Left kidney (tissue), 2 donors: ENCODE data around the gene ABCA13. TPM values are rescaled to one million over a fixed set of nuclear protein-coding genes. Genes with fewer than 3 reads are reported as not detected.

Experiments
- DNase-seq: peaks from one replicate; pipeline ENCODE4 v3.0.0-alpha.2; 2013
- polyA plus RNA-seq: library from polyadenylated mRNA; unstranded; fragments of 120-200 nt; gene quantifications from one replicate; pipeline ENCODE4 v1.2.1, GENCODE V29; 2013; ENCODE audit not compliant: insufficient read length

The ABCA13 gene
- polyA plus RNA-seq, 1 donor: 0.95 TPM

- DNase-seq: no peak
Observed at GRCh38 chr7:48525736-48526732, 354.8 kb downstream of the ABCA13 start.

- no peak for DNase-seq
Observed at GRCh38 chr7:48528646-48529045, 357.4 kb downstream of the ABCA13 start.

GRCh38 chr7:48537561-48537960, 366.3 kb downstream of the ABCA13 start:
- no peak for DNase-seq

- no peak for DNase-seq
Observed at GRCh38 chr7:48540746-48541145, 369.5 kb downstream of the ABCA13 start.

- DNase-seq: no peak
Observed at GRCh38 chr7:48548667-48549066, 377.4 kb downstream of the ABCA13 start.

GRCh38 chr7:48551652-48552051, 380.4 kb downstream of the ABCA13 start:
- DNase-seq: no peak

- DNase-seq: no peak
Observed at GRCh38 chr7:48563334-48563733, 392.1 kb downstream of the ABCA13 start.

GRCh38 chr7:48575516-48575915, 404.3 kb downstream of the ABCA13 start:
- DNase-seq: no peak

GRCh38 chr7:48587475-48587874, 416.2 kb downstream of the ABCA13 start:
- no peak for DNase-seq

GRCh38 chr7:48594349-48594748, 423.1 kb downstream of the ABCA13 start:
- DNase-seq: no peak

GRCh38 chr7:48595756-48596155, 424.5 kb downstream of the ABCA13 start:
- peak; percentile 54 for DNase-seq

GRCh38 chr7:48610705-48611104, 439.4 kb downstream of the ABCA13 start:
- DNase-seq: no peak

- no peak for DNase-seq
Observed at GRCh38 chr7:48611993-48612392, 440.7 kb downstream of the ABCA13 start.

- no peak for DNase-seq
Observed at GRCh38 chr7:48617508-48617907, 446.2 kb downstream of the ABCA13 start.

- DNase-seq: no peak
Observed at GRCh38 chr7:48617993-48618392, 446.7 kb downstream of the ABCA13 start.

- DNase-seq: no peak
Observed at GRCh38 chr7:48621076-48621475, 449.8 kb downstream of the ABCA13 start.

GRCh38 chr7:48627164-48627563, 455.9 kb downstream of the ABCA13 start:
- DNase-seq: no peak

- DNase-seq: peak; percentile 1
Observed at GRCh38 chr7:48628793-48629349, 457.6 kb downstream of the ABCA13 start.

- DNase-seq: no peak
Observed at GRCh38 chr7:48634116-48634632, 462.9 kb downstream of the ABCA13 start.

- no peak for DNase-seq
Observed at GRCh38 chr7:48635796-48636195, 464.5 kb downstream of the ABCA13 start.

GRCh38 chr7:48636391-48637015, 465.2 kb downstream of the ABCA13 start:
- no peak for DNase-seq

- DNase-seq: no peak
Observed at GRCh38 chr7:48637382-48637781, 466.1 kb downstream of the ABCA13 start.

- no peak for DNase-seq
Observed at GRCh38 chr7:48638041-48638440, 466.8 kb downstream of the ABCA13 start.
